GM10248 (cell line): ENCODE measurements around the gene DIPK1B.

Experiments
- CTCF ChIA-PET: fragments of 300-600 bp; sonication (Branson Sonifier 250); formaldehyde crosslinking; extraction: SDS; loops from one replicate; lab custom pipeline; 2021; ENCODE audit warnings: antibody characterized with exemption; lab: Yijun Ruan, JAX
- POLR2A ChIA-PET: fragments of 350-650 bp; sonication (Branson Sonifier 250); formaldehyde crosslinking; extraction: SDS; loops from one replicate; lab custom pipeline; 2020; ENCODE audit warnings: antibody characterized with exemption; lab: Yijun Ruan, JAX
- DNase-seq: peaks from one replicate; pipeline ENCODE4 v3.0.0; 2012; ENCODE audit errors: extremely low spot score
- CTCF ChIP-seq: IDR thresholded peaks from 2 replicates; pipeline ENCODE4 v1.5.1; 2012; ENCODE audit warnings: mild to moderate bottlenecking, low read depth; ENCODE audit errors: extremely low read depth, missing control alignments, control extremely low read depth

Gene DIPK1B

GRCh38 chr9:136690104-136690805 lies 22.1 kb upstream of the DIPK1B start:
- no peak for DNase-seq
- POLR2A ChIA-PET: interaction anchor here (0.6 kb wide), 1 partner anchor 25 kb away, joined by 3 read pairs; no protein-coding TSS in a partner anchor
- CTCF ChIA-PET: interaction anchor here (1.6 kb wide), 1 partner anchor 19 kb away, joined by 7 read pairs; no protein-coding TSS in a partner anchor
- no peak for TF ChIP-seq CTCF

- CTCF ChIA-PET: interaction anchor here (1.6 kb wide), 1 partner anchor 19 kb away, joined by 7 read pairs; no protein-coding TSS in a partner anchor
- DNase-seq: no peak
- POLR2A ChIA-PET: no interaction called here
- TF ChIP-seq CTCF: no peak
Measured at GRCh38 chr9:136690806-136691261, 21.5 kb upstream of the DIPK1B start.

GRCh38 chr9:136691316-136692184 lies 20.8 kb upstream of the DIPK1B start:
- CTCF ChIA-PET: no interaction called here
- DNase-seq: no peak

GRCh38 chr9:136692185-136693134 lies 19.9 kb upstream of the DIPK1B start:
- ChIA-PET CTCF (no interaction called here), POLR2A (no interaction called here)
- no peak for DNase-seq
- no peak for TF ChIP-seq CTCF

More at GRCh38 chr9:136691316-136692184, 20.8 kb upstream of the DIPK1B start:
- TF ChIP-seq CTCF: no peak
- POLR2A ChIA-PET: no interaction called here

- CTCF ChIA-PET: no interaction called here
- TF ChIP-seq CTCF: no peak
- DNase-seq: no peak
- POLR2A ChIA-PET: no interaction called here
Measured at GRCh38 chr9:136693135-136693489, 19.3 kb upstream of the DIPK1B start.
